GM18909 (cell line): ENCODE measurements around the gene CETN1.

Experiments
- ATAC-seq: cut with Tn5 transposase; IDR thresholded peaks from one replicate; pipeline ENCODE4 v1.9.1; 2021; ENCODE audit warnings: mild to moderate bottlenecking; ENCODE audit not compliant: unreplicated experiment, poor library complexity

CETN1 gene

GRCh38 chr18:574865-575645 lies 5.1 kb upstream of the CETN1 start:
- ATAC-seq = no peak

GRCh38 chr18:576924-577323 lies 3.3 kb upstream of the CETN1 start:
- ATAC-seq = no peak

DNA sequence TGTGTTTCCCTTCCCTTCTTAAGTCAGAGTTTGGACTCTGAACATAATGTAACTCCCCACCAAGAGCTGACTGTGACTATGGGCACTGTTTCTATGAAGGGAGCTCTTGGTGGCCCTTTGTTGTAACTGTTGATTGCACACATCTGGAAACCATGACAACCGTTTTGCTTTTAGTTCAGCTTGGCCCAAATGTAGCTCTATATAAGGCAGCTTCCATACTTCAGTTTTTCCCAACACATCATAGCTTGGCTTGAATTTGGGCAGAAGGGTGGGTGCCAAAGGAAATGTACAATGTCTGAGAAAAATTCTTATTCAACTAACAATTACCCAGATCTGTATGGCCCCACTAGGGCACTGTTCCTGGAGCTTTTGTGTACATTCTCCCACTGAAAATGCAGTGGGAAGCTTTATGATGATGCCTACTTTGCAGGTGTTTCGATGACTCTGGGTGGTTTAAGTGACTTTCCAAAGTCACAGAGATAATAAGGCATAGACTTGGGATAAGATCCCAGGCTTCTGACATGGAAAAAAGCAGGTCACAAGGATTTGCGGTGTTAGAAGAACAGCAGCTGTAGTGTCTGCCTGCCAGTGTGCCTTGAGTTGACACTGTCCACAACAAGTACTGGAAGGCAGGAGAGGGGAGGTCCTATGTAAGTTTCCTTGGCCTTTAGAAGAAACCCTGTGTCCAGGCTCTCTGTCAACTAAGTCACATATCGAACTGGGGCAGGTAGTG lies 2.4 kb upstream of the CETN1 start:
- ATAC-seq = no peak

DNA sequence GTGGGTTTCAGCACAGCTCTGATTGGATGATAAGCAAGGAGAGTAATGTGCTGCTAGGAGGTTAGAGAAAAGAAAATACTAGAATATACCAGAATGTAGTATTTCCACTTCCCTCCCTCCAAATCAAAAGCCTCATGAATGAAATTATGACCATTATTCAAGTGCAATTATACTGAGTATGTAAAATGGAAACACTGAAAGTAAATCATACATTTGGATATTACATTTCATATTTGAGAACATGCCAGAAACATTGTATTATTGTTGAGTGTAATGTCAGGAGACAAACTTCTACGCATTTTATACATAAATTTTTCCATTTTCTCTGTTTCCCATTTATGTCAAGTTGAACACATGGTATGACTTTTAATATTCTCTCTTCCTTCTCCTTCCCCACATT lies 942 bp upstream of the CETN1 start:
- ATAC-seq = no peak

GRCh38 chr18:581096-581495 lies 916 bp downstream of the CETN1 start:
- ATAC-seq = no peak

DNA sequence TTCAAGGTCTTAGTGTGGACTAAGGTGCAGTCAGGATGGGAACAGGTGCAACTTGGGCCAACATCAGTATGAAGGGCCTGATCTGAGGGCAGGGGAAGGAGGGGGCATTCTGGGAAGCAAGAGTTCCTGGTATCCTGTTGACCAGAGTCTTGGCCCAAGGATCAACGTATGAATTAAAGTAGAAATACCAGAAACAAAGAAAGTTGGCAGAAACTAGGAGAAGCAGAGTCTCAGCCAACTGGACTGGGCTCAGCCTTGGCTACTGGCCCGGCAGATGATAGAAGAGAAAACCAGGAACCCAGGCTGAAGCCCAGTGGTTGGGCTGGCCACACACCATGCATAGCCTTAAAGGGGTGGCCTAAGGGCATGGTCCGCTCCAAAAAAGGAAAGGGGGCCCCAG lies 2.3 kb downstream of the CETN1 start:
- no peak for ATAC-seq

DNA sequence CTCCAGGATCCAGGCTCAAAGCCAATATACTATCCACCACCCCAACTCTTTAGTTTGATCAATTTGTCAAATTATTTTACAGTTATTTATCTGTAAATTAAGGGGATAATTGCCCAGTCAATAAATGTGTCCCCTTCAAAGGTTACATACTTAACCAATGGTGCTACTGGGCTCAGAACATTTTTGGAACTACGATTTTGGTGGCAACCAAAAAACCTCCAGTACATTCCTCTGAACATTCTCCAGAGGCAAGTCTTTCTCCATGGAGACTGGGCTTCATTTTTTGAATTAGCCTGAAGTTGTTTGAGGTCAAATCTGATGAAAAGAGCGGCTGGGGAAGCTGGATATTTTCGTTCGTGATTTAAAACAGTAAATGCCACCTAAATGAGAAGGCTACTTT lies 14.9 kb downstream of the CETN1 start:
- no peak for ATAC-seq

DNA sequence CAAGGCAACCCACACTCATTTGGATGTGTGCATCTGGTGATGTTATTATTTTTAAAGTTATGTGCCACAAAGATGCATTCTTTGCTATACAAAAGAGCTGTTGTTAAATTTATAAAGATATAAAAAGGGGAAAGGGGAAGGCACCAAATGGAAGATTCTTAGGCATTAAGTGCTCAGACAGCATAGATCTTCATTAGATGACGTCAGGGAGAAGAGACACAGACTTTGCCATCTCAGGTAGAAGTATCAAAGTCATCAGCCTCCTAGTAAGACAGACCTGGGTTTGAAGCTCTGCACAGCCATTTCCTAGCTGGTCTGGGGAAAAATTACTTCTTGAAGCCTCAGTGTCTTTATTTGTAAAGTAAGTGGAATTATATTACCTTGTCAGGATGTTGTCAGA lies 15.4 kb downstream of the CETN1 start:
- ATAC-seq = no peak

DNA sequence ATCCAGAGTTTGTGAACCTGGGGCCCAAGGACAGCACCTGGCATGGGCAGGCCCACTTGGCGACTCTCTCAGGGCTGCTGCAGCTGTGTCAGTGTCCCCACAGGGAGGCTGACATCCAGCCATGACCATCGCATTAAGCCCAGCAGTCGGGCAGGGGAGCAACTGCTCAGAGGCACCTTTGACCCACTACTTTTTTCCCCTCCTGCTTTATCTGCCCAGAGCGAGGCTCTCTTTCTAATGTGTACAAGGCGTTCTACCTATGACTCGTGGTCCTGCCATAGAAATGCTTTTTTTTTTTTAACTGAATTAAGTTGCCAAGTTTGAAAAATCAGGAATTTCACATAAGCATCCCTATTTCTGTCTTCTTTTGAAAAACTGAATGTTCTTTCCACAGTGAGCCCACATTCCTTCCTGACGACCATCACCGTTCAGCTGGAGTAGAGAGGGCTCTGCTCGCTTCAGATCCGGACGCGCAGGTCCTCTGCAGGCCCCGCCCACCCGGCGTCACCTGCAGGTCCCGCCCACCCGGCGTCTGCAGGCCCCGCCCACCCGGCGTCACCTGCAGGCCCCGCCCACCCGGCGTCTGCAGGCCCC lies 16.2 kb downstream of the CETN1 start:
- peak; percentile 69 for ATAC-seq

- no peak for ATAC-seq
Measured at GRCh38 chr18:598124-598589, 18.0 kb downstream of the CETN1 start.

DNA sequence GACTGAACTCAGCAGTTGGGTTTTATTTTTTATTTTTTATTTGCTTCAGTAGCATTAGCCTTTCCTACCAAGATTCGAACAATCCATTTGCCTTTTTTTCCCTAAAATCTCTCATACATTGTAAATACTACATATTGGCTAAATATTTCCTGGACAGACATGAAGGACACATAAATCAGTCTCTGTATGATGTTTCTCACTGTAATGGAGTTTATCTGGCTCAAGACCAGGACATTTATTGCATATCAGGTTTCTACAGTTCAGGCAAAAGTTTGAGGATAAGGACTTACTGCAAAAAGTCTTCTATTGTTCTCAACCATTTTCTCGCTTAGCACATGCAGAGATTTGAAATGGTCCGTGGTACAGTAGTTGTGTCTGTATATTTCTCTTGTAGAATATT lies 19.9 kb downstream of the CETN1 start:
- no peak for ATAC-seq

- ATAC-seq = no peak
Measured at GRCh38 chr18:604771-605170, 24.6 kb downstream of the CETN1 start.

DNA sequence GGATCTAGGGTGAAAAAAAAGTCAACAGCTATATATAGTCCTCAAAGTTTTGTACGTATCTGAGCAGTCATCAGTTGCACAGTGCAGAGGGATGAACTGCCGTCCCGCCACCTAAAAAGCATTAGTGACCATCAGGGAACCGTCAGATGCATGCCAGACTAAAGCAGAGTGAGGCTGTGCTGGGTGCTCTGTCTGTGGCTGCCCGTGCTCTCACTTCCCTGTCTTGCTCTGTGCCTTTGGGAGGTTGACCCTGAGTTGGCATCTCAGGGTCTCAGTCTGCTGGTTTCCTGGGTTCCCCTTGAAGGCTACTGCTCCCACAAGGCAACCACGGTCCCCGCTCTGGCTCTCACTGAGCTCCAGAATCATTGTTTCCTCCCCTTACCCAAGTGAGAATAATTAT lies 27.8 kb downstream of the CETN1 start:
- ATAC-seq = no peak

DNA sequence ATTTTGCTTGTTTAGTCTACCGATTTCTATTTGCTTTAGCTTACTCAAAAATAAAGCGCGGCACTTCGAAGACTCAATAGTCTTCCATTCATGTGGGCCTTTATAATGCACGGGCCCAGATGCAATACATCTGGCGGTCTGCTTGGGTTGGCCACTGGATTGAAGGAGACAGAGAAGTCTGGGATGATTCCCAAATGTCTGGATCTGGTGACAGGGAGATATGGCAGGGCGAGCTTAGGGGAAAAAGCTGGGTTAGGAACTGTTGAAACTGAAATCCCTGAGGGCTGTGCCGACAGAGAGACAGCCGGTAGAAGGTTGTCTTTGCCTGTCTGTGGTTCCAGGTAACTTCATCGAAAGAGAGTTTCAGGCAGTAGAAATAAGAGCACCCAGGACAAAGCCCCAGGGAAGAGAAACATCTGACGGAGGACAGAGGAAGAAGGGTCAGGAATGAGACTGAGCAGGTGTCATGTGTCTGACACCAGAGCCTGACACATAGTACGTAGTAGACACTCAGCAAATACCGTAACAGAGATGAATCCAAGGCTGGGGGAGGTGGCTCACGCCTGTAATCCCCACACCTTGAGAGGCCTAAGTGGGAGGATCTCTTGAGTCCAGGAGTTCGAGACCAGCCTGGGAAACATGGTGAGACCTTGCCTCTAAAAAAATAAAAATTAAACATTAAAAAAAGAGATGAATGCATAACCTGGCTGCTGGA lies 30.2 kb downstream of the CETN1 start:
- ATAC-seq = no peak

- no peak for ATAC-seq
Measured at GRCh38 chr18:612156-612555, 32.0 kb downstream of the CETN1 start.

DNA sequence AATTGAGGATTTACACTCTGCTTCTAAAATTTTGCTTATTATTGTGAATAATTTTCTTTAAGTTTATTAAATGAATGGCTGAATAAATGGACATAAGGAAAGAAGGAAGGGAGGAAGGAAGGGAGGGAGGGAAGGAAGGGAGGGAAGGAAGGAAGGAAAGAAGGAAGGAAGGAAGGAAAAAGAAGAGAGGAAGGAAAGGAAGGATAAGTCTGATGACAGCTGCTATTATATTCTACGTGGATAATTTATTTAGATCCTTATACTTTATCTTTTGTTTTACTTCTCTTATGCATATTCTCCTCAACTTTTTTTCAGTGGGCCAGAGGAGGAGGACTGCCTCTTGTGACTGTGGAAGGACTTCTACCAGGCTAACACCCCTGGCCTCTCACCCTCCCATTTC lies 34.0 kb downstream of the CETN1 start:
- ATAC-seq = no peak

DNA sequence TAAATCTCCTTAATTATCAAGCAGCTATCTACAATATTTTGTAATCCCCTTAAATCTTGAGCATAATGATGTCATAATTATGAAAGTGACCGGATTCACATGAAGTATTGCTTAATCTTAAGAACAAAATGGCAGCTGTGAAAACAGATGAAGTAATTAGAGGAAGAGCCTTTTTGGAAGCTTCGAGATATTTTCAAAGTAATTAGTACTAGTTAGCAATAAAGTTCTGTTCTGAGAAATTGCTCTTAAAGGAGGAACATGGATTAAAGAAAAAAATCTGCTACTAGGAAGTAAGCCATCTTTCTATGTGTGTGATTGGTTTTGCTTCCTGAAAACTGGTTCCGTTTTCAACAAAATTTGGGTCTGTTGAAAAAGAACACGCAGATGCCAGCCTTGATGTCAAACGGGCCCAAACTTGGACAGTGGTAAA lies 34.9 kb downstream of the CETN1 start:
- ATAC-seq = no peak

GRCh38 chr18:615773-616172 lies 35.6 kb downstream of the CETN1 start:
- ATAC-seq = no peak

DNA sequence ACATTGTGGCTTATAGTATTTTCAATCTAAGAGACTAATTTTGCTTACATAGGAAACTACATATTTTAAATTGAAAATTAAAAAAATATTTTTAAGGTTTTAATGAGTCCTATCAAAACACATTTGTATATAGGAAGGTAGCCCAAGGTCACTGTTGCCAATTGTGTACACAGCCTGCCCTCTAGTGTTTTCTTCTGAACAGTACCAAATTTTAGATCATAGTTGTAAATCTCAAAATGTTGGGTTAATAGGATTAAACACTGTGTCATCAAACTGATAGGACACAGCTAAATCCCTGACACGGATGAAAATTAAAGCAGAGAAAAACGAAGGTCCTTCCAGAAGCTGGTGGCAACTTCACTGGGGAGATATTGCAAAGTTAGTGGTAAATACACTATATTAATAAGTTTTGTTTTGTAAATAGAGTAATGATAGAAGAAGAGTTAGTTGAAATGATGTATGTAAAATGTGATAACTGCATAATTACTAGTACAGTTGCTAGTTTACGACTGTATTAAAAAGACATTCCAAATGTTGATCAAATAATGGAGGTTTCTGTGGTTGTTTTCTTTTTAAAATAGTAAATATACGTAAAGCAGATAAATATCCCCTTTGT lies 36.3 kb downstream of the CETN1 start:
- ATAC-seq = peak; percentile 63

GRCh38 chr18:617970-618504 lies 37.9 kb downstream of the CETN1 start:
- ATAC-seq = no peak
